IPS DF 4.7 (cell line): ENCODE results near the gene YY1.
"Not testable (repeated sequence)": the region's sequence is repeated elsewhere in the genome, so short reads cannot be mapped to it uniquely, and the experiment has no call there.

Experiments used
- DNase-seq: peaks from one replicate; pipeline ENCODE4 v3.0.0-alpha.2; 2013; ENCODE audit warnings: low spot score; ENCODE audit errors: extremely low read depth

YY1 gene

DNA sequence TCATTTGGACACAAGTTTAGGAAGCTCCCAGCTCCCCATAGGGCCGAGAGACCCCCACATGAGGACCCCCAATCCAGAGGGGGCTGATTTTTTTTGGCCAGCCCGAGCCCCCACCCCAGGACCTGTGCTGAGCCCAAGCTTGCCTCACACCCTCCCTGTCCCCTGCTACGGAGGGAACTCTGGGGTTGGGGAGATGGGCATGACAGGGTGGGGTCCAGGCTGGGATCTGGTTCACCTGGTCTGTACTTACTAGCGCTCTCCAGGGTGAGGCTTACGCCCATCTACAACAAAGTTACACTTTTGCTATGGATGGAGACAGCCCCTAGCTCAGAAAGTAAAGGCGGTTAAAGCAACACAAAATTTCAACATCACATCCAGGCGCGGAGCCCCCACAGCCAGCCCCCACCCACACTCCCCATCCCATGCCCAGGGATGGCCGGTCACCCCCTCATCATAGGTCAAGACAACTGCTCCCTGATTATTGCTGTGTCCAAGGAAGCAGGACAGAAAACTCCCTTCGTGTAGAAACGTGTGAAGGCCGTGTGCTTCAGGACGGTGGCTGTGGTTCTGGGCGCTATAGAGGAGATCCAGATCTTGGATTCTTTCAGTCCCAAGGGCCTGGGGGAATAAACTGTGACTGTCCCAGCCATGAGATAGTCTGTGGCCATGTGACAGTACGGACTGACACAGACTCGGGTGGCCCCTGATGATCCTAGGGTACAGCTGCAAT, 56.6 kb downstream of the YY1 start:
- DNase-seq, result no peak

DNA sequence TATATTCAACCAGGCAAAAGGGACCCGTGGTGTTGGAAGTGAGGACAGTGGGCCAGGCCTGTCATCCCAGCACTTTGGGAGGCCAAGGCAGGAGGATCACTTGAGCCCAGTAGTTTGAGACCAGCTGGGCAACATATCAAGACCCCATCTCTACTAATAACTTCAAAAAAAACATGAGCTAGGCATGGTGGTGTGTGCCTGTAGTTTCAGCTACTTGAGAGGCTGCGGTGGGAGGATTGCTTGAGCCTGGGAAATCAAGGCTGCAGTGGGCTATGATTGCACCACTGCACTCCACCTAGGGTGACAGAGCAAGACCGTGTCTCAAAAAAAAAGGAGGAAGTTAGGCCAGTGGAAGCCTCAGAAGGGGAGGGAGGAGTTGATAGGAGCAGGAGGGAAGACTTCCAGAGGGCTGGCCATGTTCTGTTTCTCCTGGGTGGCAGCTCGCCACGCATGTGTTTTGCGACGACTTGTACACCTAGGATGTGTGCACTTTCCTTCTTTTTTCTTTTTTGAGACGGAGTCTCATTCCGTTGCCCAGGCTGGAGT, 57.2 kb downstream of the YY1 start:
- DNase-seq, result no peak

DNA sequence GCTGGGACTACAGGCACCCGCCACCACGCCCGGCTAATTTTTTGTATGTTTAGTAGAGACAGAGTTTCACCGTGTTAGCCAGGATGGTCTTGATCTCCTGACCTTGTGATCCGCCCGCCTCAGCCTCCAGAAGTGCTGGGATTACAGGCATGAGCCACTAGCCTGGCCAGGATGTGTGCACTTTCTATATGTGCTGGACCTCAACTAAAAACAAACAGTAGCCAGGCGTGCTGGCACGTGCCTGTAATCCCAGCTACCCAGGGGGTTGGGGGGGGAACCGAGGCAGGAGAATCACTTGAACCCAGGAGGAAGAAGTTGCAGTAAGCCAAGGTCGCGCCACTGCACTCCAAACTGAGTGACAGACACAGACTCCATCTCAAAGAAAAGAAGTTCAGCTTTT, 57.8 kb downstream of the YY1 start:
- DNase-seq, result not testable (repeated sequence)

DNA sequence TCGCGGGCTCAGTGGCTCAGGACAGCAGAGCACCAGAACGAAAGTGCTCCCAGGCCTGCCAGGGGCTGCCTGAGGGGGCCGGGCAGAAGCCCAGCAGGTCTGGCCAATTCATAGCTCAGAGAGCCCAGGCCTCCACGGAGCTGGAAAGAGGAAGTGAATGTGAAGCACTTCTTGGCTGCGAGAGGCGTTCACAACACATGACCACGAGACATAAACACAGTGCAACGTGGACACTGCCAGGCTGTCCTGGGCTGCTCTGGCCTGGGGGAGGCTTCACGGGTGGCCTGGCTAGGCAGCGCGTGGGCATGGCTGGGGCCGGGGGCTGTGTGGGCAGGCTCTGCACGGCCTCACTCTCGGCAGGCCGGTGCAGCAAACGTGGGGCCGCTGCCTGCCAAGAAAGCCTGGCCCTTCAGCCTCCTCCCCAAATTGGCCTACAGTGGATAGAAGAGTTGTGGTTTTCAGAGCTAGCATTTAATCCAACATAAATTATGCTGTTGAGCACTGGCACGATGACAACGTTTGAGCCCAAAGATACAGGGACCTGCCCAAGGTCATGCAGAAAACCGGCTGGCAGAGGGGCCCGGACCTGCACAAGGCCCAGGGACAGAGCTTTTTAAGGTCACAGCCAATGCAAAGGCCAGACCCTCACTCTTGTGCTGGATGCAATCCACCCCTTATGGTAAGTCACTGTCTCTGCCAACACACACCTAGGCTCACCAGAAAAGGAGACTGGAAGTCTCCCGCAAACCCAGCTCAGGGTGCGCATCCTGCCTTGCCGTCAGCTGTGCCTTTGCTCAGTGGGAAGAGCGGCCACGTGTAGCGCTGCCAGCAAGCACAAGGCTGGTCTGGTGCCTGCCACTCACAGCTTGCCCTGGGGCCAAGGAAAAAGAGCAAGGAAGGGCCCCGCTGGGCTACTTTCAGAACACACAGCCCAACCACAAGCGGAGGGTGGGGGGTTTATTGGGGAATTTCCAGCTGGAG, 58.7 kb downstream of the YY1 start:
- DNase-seq, result no peak

- no peak for DNase-seq
Observed at GRCh38 chr14:100298551-100299237, 59.8 kb downstream of the YY1 start.

DNA sequence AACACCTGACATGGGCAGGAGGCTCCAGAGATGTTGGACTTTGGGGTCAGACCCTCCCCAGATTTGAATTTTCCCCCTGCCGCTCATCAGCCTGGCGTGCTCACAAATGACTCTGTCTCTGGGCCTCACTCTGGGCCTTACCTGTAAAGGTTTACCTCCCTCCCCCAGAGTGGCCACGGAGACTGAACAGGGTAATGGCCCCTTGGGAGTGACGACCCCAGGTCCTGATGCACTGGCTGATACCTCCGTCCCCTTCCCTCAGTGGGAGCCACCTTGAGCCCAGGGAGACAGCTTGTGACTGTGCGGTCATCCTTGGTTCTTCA, 60.3 kb downstream of the YY1 start:
- no peak for DNase-seq

GRCh38 chr14:100302616-100303015, 63.7 kb downstream of the YY1 start:
- DNase-seq, result no peak

- DNase-seq, result no peak
Observed at GRCh38 chr14:100303179-100303578, 64.2 kb downstream of the YY1 start.

GRCh38 chr14:100303925-100304324, 65.0 kb downstream of the YY1 start:
- DNase-seq, result no peak

DNA sequence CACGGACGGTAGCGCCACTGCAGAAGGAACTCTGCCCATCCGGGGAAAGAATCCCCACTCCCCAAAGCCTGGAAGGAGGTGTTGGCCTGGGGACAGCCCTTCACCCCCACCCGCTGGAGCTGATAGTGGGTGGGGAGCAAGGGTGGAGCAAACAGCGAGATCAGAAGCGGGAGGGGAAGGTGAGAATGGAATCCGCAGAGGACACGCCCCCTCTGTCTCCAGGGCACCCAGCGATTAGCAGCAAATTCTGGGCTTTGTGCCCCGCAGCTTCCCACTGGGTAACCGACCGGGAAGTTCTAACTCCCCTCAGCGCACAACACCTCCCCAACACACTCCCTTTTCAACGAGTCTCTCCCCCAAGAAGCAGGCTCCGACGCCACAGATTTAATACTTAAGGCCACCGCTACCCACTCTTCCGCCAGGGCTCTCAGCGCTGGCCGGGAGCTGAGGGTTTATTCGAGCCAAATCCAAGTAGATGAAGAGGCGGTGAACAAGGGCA, 65.9 kb downstream of the YY1 start:
- DNase-seq, result no peak

GRCh38 chr14:100305324-100306100, 66.6 kb downstream of the YY1 start:
- no peak for DNase-seq

GRCh38 chr14:100306101-100306997, 67.4 kb downstream of the YY1 start, which contains the start of gene SLC25A29:
TSS of gene SLC25A29 (minus strand) at chr14:100306444. CDS start at chr14:100306232, 212 bp downstream.
- DNase-seq, result no peak

DNA sequence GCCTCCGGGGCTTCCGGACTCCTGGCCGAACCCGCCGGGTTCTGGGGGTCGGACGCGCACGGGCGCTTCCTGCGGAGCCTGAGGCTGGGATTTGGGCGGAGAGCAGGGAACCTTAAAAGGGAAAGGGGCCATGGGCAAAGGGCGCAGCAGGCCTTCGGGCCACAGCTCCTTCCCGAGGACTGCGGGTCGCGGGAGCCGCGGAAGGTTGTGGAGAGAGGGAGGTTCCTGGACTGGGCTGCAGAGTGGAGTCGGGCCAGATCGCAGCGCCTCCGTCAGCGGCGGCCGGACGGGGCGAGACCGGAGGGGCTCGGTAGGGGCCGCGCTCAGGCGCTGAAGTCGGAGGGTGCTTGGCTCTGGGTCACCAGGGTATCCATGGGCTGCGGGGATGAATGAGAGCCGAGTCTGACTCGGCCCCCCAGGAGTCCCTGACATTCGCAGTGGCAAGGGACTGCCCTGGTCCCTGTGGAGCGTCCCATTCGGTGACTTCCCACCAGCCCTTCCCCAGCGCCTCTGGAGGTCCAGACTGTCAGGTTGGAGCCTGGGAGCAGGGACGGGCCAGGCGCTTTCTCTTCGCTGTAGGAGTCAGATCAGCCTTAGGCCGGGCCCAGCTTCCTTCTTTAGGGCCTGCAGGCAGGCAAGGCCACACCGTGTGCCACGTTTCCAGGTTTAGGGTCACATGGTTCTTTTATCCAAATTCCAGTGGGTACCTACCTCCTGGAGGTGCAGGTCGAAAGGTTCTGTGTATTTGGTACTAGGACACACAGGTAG, 68.2 kb downstream of the YY1 start:
- DNase-seq, result no peak

DNA sequence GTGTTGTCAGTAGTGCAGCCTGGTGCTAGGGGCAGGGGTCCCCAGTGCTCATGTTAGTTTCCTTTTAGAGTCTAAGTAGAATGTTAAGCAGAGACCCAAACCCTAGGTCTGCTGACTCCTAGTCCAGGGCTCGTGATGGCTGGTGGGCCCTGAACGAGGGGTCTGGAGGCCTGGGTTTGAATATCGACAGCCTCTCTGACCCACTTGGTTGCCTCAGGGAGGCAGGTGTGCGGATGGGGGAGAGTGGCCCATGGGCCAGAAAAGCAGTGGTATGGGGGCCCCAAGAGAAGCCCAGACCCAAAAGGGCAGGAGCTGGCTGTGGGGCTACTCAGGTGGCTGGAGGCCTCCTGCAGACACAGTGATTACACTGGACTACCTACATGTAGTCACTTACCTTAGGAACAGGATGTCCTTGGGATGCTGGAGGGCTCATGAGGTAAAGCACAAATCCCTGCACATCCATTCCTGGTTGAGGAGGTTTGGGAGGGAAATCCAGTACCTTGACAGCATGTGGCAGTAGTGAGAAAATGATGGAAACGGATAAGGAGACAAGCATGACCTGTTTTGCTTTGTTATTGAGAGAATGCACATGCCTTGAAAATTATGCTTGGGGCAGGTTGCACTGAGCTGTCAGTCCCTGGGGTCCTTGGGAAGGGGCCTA, 69.0 kb downstream of the YY1 start:
- DNase-seq, result no peak

DNA sequence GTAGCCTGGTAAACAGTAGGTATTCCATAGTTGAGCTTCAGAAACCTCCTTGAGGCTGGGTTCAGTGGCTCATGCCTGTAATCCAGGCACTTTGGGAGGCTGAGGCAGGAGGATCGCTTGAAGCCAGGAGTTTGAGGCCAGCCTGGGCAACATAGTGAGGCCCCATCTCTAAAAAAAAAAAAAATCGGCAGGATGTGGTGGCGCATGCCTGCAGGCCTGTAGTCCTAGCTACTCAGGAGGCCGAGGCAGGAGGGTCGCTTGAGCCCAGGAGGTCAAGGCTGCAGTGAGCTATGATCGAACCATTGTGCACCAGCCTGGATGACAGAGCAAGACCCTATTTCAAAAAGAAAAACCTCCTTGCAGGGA, 69.5 kb downstream of the YY1 start:
- DNase-seq, result not testable (repeated sequence)

- no peak for DNase-seq
Observed at GRCh38 chr14:100309028-100309737, 70.2 kb downstream of the YY1 start.

GRCh38 chr14:100312110-100312876, 73.3 kb downstream of the YY1 start:
- DNase-seq, result not testable (repeated sequence)
